Subcutaneous abdominal adipose tissue (tissue), 5 donors: Measurements from ENCODE around the gene MORN1.

Source experiments
- H3K27ac ChIP-seq: one replicate; pipeline ENCODE4 v1.7.0; 2013; ENCODE audit warnings: low read depth, mild to moderate bottlenecking, inconsistent platforms, low read length, moderate library complexity
- H3K27me3 ChIP-seq, 5 donors: one replicate each; pipeline ENCODE4 v1.7.0; 2013; ENCODE audit warnings: low read length in 5 of 5, inconsistent platforms in 1 of 5; ENCODE audit not compliant: control insufficient read depth in 5 of 5, insufficient read depth in 4 of 5
- H3K36me3 ChIP-seq, 5 donors: one replicate each; pipeline ENCODE4 v1.7.0; 2013; ENCODE audit warnings: low read length in 5 of 5; ENCODE audit not compliant: control insufficient read depth in 5 of 5, insufficient read depth in 5 of 5
- H3K4me1 ChIP-seq, 5 donors: one replicate each; pipeline ENCODE4 v1.7.0; 2013; ENCODE audit warnings: low read length in 5 of 5, mild to moderate bottlenecking in 3 of 5, moderate library complexity in 1 of 5; ENCODE audit not compliant: control insufficient read depth in 5 of 5, insufficient read depth in 5 of 5
- H3K4me3 ChIP-seq, 5 donors: one replicate each; pipeline ENCODE4 v1.7.0; 2013; ENCODE audit warnings: low read length in 5 of 5, low read depth in 1 of 5
- H3K9ac ChIP-seq, 5 donors: one replicate each; pipeline ENCODE4 v1.7.0; 2013; ENCODE audit warnings: low read length in 5 of 5, mild to moderate bottlenecking in 4 of 5, moderate library complexity in 3 of 5
- H3K9me3 ChIP-seq, 5 donors: one replicate each; pipeline ENCODE4 v1.7.0; 2013; ENCODE audit warnings: low read length in 5 of 5; ENCODE audit not compliant: control insufficient read depth in 5 of 5
- donor health status: healthy.
- donor health status: healthy.
- donor health status: healthy.
- donor health status: healthy.
- donor health status: healthy.

MORN1 gene

DNA sequence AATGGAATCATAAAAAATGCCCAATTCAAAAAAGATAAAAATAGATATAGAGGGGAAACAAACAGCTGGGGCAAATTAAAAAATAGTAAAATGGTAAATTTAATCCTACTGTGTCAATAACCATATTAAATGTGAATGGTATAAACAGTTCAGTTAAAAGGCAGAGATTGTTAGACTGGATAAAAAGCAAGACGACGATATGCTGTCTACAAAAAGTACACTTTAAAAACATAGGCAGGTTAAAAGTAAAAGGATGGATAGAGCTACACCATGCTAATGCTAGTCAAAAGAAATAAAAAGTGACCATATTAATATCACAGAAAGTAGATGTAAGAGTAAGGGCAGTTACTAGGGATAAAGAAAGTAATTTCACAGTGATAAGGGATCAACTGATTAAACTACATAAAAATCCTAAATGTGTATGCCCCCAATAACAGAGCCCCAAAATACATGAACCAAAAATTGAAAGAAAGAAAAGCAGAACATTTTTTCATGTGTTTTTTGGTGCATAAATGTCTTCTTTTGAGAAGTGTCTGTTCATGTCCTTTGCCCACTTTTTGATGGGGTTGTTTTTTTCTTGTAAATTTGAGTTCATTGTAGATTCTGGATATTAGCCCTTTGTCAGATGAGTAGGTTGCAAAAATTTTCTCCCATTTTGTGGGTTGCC is 27.4 kb downstream of the MORN1 start:
- H3K27ac ChIP-seq = no peak overlapping the region

DNA sequence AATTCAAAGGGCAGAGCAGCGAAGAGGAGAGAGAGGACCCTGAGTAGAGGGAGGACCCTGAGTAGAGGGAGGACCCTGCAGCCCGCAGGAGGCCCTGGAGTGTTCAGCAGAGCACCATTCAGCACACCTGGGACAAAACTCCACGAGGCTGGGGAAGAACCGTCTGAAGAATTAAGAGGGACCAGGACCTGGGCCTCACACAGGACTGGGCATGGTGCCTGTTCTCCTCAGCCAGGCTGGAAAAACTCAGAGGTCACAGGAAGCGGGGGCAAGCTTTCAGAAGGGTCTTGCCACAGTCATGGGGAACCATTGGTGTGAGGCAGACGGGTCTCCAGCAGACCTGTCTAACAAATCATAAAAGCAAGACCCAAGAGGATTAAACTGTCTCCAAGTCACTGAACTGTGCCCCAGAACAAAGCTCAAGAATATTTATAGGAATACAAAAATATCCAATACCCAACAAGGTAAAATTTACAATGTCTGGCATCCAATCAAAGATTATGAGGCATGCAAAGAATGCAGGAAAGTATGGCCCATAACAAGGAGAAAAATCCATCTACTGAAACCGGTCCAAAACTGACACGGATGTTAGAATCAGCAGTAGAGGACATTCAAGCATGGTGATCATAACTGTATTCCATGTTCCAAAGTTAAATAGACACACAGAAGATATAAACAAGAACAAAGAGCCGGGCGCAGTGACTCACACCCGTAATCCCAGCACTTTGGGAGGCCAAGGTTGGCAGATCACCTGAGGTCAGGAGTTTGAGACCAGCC is 30.6 kb downstream of the MORN1 start:
- Histone ChIP-seq H3K36me3 (peaks cover 0 to 3% (median 0%) of the 10 kb centered on the region in 5 donors), H3K27ac (no peak overlapping the region), H3K4me3 (no peak overlapping the region)

More for the DNA sequence above, 27.4 kb downstream of the MORN1 start:
- Histone ChIP-seq H3K27me3 (no peaks in the 10 kb centered on the region), H3K9ac (no peak overlapping the region), H3K4me3 (no peak overlapping the region), H3K9me3 (peaks cover 0 to 9% (median 2%) of the 10 kb centered on the region in 5 donors), H3K4me1 (no peaks in the 10 kb centered on the region), H3K36me3 (peaks cover 0 to 3% (median 0%) of the 10 kb centered on the region in 5 donors)

DNA sequence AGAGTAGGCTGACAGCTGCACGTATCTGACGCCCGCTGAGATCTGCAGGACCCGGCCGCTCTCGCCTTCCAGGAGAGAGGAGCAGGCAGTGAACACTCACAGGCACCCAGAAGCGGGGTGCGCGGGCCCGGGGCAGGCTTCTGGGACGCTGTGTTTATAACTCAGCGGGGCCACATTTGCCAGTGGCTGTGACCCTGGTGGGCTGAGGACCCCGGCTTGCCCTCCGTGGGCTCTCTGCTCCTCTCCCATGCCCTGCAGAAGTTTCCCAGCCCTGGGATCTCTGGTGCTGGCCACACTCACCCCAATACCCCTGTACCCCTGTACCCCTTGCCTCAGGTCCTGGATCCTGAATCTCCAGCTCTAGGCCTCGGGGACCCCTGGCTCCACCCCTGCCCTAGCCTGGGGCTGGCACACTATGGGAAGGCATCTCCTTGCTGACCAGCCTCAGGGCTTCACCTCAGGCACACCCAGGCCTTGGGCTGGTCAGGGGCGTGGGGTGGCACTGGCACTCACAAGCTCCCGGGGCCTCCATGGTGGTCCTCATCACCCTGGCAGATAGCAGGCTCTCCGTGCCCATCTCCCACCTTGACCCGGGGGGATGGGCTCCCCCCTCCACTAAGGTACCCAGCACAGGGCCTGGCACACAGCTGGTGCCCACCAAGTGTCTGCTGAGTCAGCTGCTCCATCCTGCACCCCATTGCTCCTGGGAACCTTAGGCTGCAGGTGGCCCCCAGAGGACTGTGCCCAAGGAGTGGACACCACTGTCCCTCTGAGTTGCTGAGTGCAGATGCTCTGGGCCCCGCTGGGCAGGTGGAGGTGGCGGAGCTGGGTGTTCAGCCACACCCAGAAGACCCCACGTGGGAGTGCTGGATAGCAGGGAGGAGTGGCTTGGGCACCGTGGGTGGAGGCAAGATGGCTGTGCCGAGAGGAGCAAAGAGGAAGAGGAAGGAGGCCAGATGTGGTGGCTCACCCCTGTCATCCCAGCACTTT is 32.4 kb downstream of the MORN1 start:
- H3K4me3 ChIP-seq = no peak overlapping the region
- no peak overlapping the region for H3K27ac ChIP-seq
- H3K9ac ChIP-seq = no peak overlapping the region
- peaks cover 0 to 6% (median 3%) of the 10 kb centered on the region in 5 donors for H3K27me3 ChIP-seq
- peaks cover 0 to 5% (median 0%) of the 10 kb centered on the region in 5 donors for H3K4me1 ChIP-seq
- peaks cover 0 to 3% (median 0%) of the 10 kb centered on the region in 5 donors for H3K36me3 ChIP-seq
- H3K9me3 ChIP-seq = peaks cover 0 to 6% (median 0%) of the 10 kb centered on the region in 5 donors

More for the DNA sequence above, 30.6 kb downstream of the MORN1 start:
- peaks cover 0 to 9% (median 2%) of the 10 kb centered on the region in 5 donors for H3K9me3 ChIP-seq
- peaks cover 0 to under 1% (median 0%) of the 10 kb centered on the region in 5 donors for H3K27me3 ChIP-seq
- no peak overlapping the region for H3K9ac ChIP-seq
- no peaks in the 10 kb centered on the region for H3K4me1 ChIP-seq

DNA sequence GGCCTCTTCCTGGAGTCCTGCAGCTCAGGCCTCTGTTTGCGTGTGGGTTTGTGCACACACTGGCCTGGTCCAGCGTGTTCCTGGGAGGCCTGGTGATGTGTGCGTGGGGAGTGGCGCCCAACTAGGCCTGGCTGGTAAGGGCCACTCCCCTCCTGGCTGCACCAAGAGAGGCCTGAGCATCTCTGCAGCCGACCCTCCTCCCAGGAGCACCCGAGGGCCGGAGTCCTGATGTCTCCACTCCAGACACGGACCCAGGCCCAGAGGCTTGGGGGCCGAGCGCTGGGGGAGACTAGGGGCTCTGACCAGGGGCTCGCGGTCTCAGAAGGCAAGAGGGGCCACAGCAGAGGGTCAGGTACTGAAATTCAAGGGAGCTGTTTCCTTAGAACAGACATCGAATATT is 33.3 kb downstream of the MORN1 start:
- Histone ChIP-seq H3K36me3 (peaks cover 0 to 3% (median 0%) of the 10 kb centered on the region in 5 donors), H3K9me3 (peaks cover 0 to under 1% (median 0%) of the 10 kb centered on the region in 5 donors), H3K9ac (no peak overlapping the region), H3K27ac (no peak overlapping the region), H3K4me3 (no peak overlapping the region), H3K4me1 (peaks cover 0 to 11% (median 5%) of the 10 kb centered on the region in 5 donors), H3K27me3 (peaks cover 0 to 6% (median 3%) of the 10 kb centered on the region in 5 donors)

DNA sequence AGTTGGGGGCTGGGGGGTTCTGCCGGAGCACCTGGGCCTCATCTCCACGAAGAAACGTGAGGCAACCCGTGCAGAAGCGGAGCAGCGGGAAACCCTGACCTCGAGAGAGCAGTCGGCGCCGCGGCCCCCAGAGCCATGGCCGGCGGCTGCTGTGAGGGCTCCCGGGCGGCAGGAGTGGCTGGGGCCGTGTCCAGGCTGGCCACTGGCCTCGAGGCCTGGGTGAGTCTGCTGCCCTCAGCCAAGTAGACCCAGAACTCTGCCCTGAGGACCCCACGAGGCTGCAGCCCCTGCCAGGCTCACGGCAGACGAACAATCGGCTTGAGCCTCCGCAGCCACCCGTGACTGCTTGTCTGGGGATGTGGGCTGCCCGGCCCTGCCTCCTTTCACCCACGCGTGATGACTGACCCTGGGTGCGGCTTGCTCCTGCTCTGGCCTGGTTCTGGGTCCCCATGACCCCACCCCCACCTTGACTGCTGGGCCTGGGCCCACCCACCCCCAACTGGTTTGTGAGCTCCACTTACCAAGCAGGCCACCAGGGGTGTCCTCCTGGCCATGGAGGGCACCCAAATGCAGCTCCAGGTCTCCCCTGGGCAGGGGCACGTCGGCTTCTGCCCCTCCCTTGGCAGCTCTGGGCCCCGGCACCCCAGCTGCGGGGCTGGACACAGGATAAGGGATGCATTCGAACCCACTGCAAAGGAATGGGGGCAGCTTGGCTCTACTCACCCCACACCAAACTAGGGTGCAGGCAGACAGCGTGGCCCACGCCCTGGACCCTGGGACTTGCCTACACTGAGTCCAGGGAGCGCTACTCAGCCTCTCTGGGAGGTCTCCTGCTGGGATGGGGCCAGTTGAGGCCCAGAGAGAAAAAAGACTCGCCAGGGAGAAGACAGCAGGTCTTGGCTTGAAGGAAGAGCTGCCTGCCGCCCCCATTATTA is 34.2 kb downstream of the MORN1 start:
- no peak overlapping the region for H3K4me3 ChIP-seq
- H3K27me3 ChIP-seq = peaks cover 0 to 6% (median 3%) of the 10 kb centered on the region in 5 donors
- no peaks in the 10 kb centered on the region for H3K9me3 ChIP-seq
- H3K36me3 ChIP-seq = peaks cover 0 to 3% (median 0%) of the 10 kb centered on the region in 5 donors
- peaks cover 0 to 13% (median 9%) of the 10 kb centered on the region in 5 donors for H3K4me1 ChIP-seq
- no peak overlapping the region for H3K9ac ChIP-seq
- H3K27ac ChIP-seq = no peak overlapping the region

DNA sequence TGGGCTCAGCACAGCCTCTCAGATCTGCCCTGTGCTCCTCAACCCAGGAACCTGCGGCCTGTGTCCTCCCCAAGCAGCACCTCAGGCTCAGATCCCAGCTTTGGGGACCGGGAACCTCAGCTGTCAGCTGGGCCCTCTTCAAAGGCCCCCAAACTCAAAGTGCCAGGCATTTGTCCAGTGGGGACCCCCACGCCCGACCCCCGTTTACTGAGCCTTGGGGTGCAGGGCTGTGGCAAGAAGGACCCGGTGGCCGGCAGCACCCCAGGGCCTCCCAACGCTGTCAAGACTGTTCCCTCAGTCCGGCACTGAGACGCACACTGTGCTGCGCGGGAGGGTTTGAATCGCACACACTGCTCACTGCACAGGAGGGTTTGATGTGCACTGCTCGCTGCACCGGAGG is 35.0 kb downstream of the MORN1 start:
- Histone ChIP-seq H3K9ac (no peak overlapping the region), H3K36me3 (peaks cover 0 to 3% (median 0%) of the 10 kb centered on the region in 5 donors), H3K9me3 (no peaks in the 10 kb centered on the region), H3K27ac (no peak overlapping the region), H3K4me3 (no peak overlapping the region), H3K27me3 (peaks cover 0 to 6% (median 3%) of the 10 kb centered on the region in 5 donors), H3K4me1 (peaks cover 0 to 13% (median 9%) of the 10 kb centered on the region in 5 donors)

DNA sequence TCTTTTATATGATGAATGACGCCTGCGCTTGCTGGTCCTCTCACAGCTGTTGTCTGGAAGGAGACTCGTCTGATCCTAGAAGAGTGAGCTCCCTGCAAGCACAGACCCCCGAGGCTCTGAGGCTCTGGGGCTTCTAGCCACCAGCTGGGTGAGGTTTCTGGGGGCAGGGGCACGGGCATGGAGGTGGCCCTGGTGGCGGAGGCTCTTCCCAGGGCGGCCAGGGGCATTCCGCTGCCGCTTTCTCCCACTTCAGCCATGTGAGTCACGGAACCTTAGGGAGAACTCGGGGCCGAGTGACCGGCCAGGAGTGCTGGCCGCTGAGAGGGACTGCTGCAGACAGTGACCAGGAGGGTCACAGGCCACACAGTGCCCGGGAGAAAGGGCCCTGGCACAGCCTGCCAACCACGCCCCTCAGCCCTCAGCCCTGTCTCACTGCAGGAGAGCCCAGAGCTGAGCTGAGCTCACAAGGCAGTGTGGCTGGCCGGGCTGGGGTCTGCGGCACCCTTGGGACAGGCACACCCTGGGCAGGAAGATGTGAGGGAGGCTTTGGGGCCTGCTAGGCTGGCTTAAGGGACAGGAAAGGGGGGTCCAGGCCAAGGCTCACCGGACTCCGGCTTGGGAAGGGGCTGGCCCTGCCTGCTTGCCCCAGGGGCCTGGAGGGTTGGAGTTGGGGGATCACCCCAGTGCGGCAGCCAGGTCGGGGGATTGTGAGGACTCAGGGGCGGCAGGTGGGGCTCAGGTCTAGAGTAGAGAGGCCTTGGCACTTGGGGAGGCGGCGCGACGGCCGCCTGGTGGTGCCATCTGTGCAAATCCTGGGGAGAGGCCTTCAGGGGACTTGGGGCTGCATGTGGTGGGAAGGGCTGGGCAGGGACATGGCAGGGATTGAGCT is 35.7 kb downstream of the MORN1 start:
- H3K9ac ChIP-seq = no peak overlapping the region
- peaks cover 0 to 6% (median 3%) of the 10 kb centered on the region in 5 donors for H3K27me3 ChIP-seq
- no peak overlapping the region for H3K27ac ChIP-seq
- H3K4me3 ChIP-seq = no peak overlapping the region
- H3K36me3 ChIP-seq = peaks cover 0 to 3% (median 0%) of the 10 kb centered on the region in 5 donors
- peaks cover 0 to 13% (median 9%) of the 10 kb centered on the region in 5 donors for H3K4me1 ChIP-seq
- no peaks in the 10 kb centered on the region for H3K9me3 ChIP-seq

DNA sequence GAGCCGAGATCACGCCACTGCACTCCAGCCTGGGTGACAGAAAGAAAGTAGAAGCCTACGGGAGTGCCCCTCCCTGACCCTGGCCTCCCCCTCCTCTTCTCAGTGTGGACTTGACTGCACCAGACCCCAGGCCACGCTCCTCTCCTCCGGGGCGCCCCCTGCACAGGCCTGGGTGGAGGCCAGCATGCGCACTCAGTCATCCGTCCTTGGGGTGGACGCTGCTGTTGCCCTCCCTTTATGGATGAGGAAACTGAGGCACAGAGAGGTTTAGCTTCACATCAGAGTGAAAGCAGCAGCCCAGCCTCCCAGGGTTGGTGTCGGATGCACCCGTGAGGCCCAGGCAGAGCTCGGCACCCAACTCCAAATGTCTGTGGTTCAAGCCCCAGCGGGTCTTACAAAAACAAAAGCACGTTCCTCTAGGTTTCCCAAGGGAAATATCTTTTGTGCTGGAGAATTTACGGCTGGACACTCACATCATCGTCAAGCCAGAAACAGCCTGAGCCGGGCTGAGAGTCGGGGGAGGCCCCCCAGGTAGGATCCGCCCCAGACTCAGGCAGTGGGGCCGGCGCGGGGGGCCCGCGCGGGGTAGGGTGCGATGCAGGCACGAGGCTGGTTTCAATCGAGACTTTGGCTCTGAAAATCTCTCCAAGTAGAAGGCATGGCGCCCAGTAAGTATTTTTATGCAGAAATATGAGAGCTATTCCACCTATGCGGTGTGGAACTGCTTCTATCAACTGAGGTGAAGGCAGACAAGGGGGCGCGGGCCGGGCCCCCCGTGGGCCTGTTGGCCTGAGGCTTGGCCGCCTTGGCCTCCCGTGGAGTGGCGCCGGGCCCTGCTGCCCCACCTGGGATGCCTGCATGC is 36.6 kb downstream of the MORN1 start:
- no peaks in the 10 kb centered on the region for H3K9me3 ChIP-seq
- no peak overlapping the region for H3K4me3 ChIP-seq
- peaks cover 0 to 13% (median 9%) of the 10 kb centered on the region in 5 donors for H3K4me1 ChIP-seq
- peaks cover 0 to 6% (median 3%) of the 10 kb centered on the region in 5 donors for H3K27me3 ChIP-seq
- no peak overlapping the region for H3K9ac ChIP-seq
- H3K27ac ChIP-seq = no peak overlapping the region
- H3K36me3 ChIP-seq = peaks cover 0 to 3% (median 0%) of the 10 kb centered on the region in 5 donors
